Epithelial cell of alveolus of lung (primary cell): ENCODE data around the gene NSD2. TPM values are rescaled to one million over a fixed set of nuclear protein-coding genes. Genes with fewer than 3 reads are reported as not detected.

Experiments
- total RNA-seq: library from RNA; depleted of rRNA; stranded (reverse); fragments of >200 nt; gene quantifications from 2 replicates; pipeline ENCODE4 v1.2.1, GENCODE V29; 2015

The NSD2 gene
- total RNA-seq: 27.1 and 47.1 TPM in 2 replicates

DNA sequence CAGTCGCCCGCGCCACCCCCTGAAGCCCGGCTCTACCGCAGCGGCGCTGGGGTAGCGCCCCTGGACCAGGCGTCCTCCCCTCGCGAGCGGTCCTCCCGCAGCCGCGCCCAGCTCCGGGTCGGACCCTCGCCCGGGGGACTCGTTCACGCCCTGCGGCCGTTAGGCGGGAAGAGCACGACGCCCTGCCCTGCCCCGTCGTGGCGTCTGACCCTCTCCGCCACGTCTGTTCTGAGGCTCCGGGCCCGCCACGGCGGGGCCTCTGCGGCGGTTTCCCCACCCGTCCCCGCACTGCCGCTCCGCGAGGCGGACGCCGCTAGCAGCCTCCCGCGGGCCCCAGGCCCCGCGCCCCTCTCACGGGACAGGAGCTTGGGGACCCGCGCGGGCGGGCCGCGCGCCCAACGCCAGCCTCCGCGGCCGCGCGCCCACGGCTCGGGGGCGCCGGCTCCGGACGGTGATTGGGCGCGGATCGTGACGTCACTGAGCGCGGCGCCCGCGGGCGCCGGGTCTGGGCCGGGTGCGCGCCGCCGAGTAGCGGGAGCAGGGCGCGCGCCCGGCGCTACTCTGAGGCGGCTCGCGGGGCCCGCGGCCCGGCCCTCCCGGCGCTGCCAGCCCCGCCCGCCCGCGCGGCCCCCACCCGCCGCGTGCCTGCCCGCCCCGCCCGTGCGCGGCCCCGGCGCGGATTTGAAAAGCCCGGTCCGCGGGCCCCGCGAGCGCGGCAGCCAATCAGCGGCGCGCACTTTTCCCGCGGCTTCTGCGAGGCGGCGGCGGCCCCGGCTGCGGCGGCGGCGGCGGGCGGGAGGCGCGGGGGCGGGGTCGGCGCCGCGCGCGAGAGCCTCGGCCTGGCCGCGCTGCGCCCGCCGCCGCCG, at the start of gene NSD2:
Gene NSD2 (plus strand): TSS at position 816 of the 866 bp plus-strand sequence. CDS start 29,262 bp downstream, outside the sequence.

DNA sequence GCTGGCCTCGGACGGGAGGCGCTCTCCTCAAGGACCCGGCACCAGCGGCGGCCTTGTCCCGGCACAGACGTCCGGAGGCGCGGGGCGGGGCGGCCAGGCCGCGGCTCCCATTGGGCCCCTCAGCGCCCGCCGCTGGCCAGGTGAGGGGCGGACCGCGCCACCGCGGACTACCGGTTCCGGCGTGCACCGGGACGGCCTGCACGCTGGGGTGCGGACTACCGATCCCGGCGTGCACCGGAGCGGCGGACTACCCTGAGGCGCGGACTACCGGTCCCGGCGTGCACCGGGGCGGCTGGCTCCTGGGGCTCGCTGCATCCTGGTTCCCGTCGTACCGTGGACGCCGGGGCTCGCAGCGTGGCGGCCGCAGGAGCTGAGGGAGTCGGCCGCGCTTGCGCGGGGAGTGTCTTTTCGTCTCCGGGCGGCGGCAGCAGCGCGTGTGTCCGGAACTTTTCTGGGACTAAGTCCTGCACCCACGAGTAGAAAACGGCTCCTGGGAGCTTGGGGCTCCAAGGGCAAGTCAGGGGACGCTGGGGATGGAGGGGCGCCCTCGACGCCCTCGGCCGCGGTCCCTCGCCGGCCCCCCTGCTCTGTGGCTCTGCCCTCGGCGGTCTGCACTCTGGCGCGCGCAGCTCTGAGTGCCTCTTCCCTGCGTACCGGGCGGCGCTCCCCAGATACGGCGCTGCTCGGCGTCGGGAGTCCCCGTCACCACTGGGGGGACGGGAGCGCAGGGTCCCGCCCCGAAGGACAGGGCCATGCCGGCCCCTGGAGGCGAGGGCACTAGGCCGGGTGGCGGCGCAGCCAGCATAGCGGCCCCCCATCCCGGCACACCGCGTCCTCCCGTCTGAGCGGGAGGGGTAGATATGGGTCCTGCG, 14.9 kb upstream of the NSD2 start, which contains the start of gene LETM1:
Gene LETM1 (minus strand): TSS at position 86 of the 872 bp plus-strand sequence. CDS start 206 bp downstream, outside the sequence.

DNA sequence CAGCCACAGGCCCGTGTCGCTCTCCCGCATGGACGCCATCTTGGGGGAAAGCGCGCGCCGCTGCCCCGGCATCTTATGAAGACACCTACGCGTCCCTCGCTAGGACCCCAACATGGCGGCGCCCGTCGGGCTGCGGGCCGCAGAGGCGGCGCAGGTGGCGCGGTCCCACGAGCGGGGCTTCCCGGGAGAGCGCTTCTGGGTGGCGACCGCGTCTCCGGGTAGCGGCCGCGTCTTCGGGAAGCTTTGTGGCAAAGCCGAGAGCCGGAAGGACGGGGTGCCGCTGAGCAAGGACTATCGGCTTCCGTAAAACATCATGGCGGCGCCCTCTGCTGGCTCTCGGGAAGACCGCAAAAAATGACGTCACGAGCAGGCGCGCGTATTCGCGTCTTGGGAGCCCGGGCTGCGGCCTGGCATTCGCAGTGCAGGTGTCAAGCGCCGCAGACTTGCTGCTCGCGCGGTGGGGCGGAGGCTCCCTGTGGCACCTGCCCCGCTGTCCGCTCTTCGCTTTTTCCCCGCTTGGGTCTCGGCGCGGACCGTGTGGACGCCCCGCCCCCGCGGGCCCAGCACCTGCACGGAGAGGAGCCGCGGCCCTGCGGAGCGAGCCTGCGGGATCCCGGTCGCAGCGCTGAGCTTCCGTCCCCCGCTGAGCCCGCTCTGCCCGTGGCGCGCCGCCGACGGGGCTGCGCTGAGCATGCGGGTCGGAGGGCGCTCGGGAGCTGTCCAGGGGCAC, 137.9 kb downstream of the NSD2 start, which contains the start of gene NELFA:
Gene NELFA (minus strand): TSS at position 54 of the 730 bp plus-strand sequence. CDS start 15 bp downstream, at position 39.

Other genes starting within 250 kb of the NSD2 start
- 1.6 and 2.7 TPM in 2 replicates for gene FAM53A, start 187.1 kb upstream of the NSD2 start, total RNA-seq
- gene SLBP, start 159.1 kb upstream of the NSD2 start, total RNA-seq: 60.4 and 63.5 TPM in 2 replicates
- gene TMEM129, start 150.1 kb upstream of the NSD2 start, total RNA-seq: 38.9 and 93.8 TPM in 2 replicates
- 22.2 and 31.3 TPM in 2 replicates for gene TACC3, start 149.9 kb upstream of the NSD2 start, total RNA-seq
- 0.88 and 1.4 TPM in 2 replicates for gene FGFR3, start 78.1 kb upstream of the NSD2 start, total RNA-seq
- 22.3 and 38.0 TPM in 2 replicates for gene LETM1, start 15.2 kb upstream of the NSD2 start, total RNA-seq
- gene NELFA, start 137.6 kb downstream of the NSD2 start, total RNA-seq: 24.8 and 25.6 TPM in 2 replicates
- gene NAT8L, start 187.9 kb downstream of the NSD2 start, total RNA-seq: not detected in 2 replicates